Keratinocyte (primary cell): ENCODE results near the gene AKR1C4.

Source experiments
- CTCF ChIP-seq, 3 experiments: IDR thresholded peaks in 1 of 3; conservative IDR thresholded peaks in 1 of 3; optimal IDR thresholded peaks in 1 of 3; 2 replicates in 2 of 3; 3 replicates in 1 of 3; pipeline versions ENCODE3 to v1.5.1; 2011; ENCODE audit warnings: low read length in 3 of 3, mild to moderate bottlenecking in 3 of 3, moderate library complexity in 2 of 3, control low read depth in 1 of 3, inconsistent platforms in 1 of 3; ENCODE audit not compliant: insufficient read depth in 2 of 3; ENCODE audit errors: extremely low read depth in 1 of 3
- EZH2 ChIP-seq: IDR thresholded peaks from one replicate; pipeline ENCODE4 v1.6.1; 2012; ENCODE audit warnings: inconsistent platforms, mild to moderate bottlenecking, low read length, moderate library complexity

GRCh38 chr10:5146920-5147254 lies 49.8 kb upstream of the AKR1C4 start:
- no peak for TF ChIP-seq CTCF (optimal IDR thresholded peaks at IDR 0.05 in 1 of 3, IDR thresholded peaks at IDR 0.05 in 1 of 3, conservative IDR thresholded peaks at IDR 0.05 in 1 of 3; ENCODE audit: extremely low read depth in 1 of 3, insufficient read depth in 2 of 3, low read length in 3 of 3)
- no peak for TF ChIP-seq EZH2
